CD4-positive, alpha-beta T cell treated with Interleukin-15 for 4 hours (primary cell): ENCODE measurements around the gene BEGAIN.

Experiments used
- DNase-seq: peaks from one replicate; pipeline ENCODE4 v3.0.0-alpha.2; 2020; ENCODE audit warnings: low spot score

The BEGAIN gene

GRCh38 chr14:100567877-100568163 is 19.4 kb downstream of the BEGAIN start:
- DNase-seq, result no peak

GRCh38 chr14:100567009-100567876 is 20.0 kb downstream of the BEGAIN start:
- DNase-seq, result no peak

- DNase-seq, result no peak
Observed at GRCh38 chr14:100566586-100566985, 20.6 kb downstream of the BEGAIN start.

GRCh38 chr14:100566119-100566518 is 21.1 kb downstream of the BEGAIN start:
- DNase-seq, result no peak

GRCh38 chr14:100565650-100566049 is 21.6 kb downstream of the BEGAIN start:
- DNase-seq, result no peak

GRCh38 chr14:100564512-100564911 is 22.7 kb downstream of the BEGAIN start:
- DNase-seq, result no peak

GRCh38 chr14:100562751-100563150 is 24.5 kb downstream of the BEGAIN start:
- DNase-seq, result no peak

GRCh38 chr14:100561005-100561404 is 26.2 kb downstream of the BEGAIN start:
- no peak for DNase-seq

GRCh38 chr14:100560471-100560870 is 26.7 kb downstream of the BEGAIN start:
- DNase-seq, result no peak

- DNase-seq, result no peak
Observed at GRCh38 chr14:100559455-100559854, 27.8 kb downstream of the BEGAIN start.

GRCh38 chr14:100558966-100559365 is 28.3 kb downstream of the BEGAIN start:
- DNase-seq, result no peak

GRCh38 chr14:100558226-100558625 is 29.0 kb downstream of the BEGAIN start:
- DNase-seq, result no peak

- DNase-seq, result no peak
Observed at GRCh38 chr14:100557658-100558057, 29.6 kb downstream of the BEGAIN start.

GRCh38 chr14:100556936-100557505 is 30.2 kb downstream of the BEGAIN start:
- DNase-seq, result no peak

- no peak for DNase-seq
Observed at GRCh38 chr14:100556140-100556475, 31.1 kb downstream of the BEGAIN start.

- no peak for DNase-seq
Observed at GRCh38 chr14:100555436-100556139, 31.6 kb downstream of the BEGAIN start.

- no peak for DNase-seq
Observed at GRCh38 chr14:100554696-100555320, 32.4 kb downstream of the BEGAIN start.

GRCh38 chr14:100554082-100554677 is 33.0 kb downstream of the BEGAIN start:
- no peak for DNase-seq

- DNase-seq, result no peak
Observed at GRCh38 chr14:100553471-100553870, 33.7 kb downstream of the BEGAIN start.

- no peak for DNase-seq
Observed at GRCh38 chr14:100552524-100553125, 34.6 kb downstream of the BEGAIN start.

GRCh38 chr14:100551056-100551455 is 36.2 kb downstream of the BEGAIN start:
- DNase-seq, result no peak
